Mucosa of descending colon (tissue), 3 donors: ENCODE results near the gene LRCH1. TPM values are rescaled to one million over a fixed set of nuclear protein-coding genes. Genes with fewer than 3 reads are reported as not detected.

Experiments used
- ATAC-seq: fragments of 200-7000 bp; cut with Tn5 transposase; one replicate; pipeline ENCODE4 v1.9.1; 2020; ENCODE audit warnings: mild to moderate bottlenecking, moderate library complexity
- DNase-seq, 3 donors: peaks; one replicate each; pipeline ENCODE4 v3.0.0-alpha.2; 2020
- H3K36me3 ChIP-seq: fragments of 200-600 bp; one replicate; pipeline ENCODE4 v1.8.0; 2021; ENCODE audit warnings: low read depth, mild to moderate bottlenecking
- H3K4me1 ChIP-seq: fragments of 200-600 bp; one replicate; pipeline ENCODE4 v1.8.0; 2021; ENCODE audit warnings: low read depth, mild to moderate bottlenecking
- H3K4me3 ChIP-seq: fragments of 200-600 bp; one replicate; pipeline ENCODE4 v1.8.0; 2021; ENCODE audit warnings: mild to moderate bottlenecking
- H3K9me3 ChIP-seq: fragments of 200-600 bp; one replicate; pipeline ENCODE4 v1.8.0; 2021; ENCODE audit warnings: mild to moderate bottlenecking
- intact Hi-C, 2 donors: fragments of 100-400 bp; cut with DNase I in 1 of 2; cut with micrococcal nuclease in 1 of 2; formaldehyde crosslinking; loops; one replicate each; pipeline versions ENCODE4 v1.11.0 to v1.11.1; 2022; cut with DNase I, micrococcal nuclease
- total RNA-seq, 3 donors: library from RNA; stranded (reverse); fragmentation: NEBNext Ultra II Directional in 2 of 3; extraction: Animal tissue kit (Norgen Biotek cat#: 25700) in 2 of 3; gene quantifications; one replicate each; pipeline versions ENCODE4 v1.2.1 to v1.2.4, GENCODE V29; 2021 to 2023
- TF ChIP-seq, protein P1 (sequence below): fragments of 200-600 bp; IDR thresholded peaks from one replicate; pipeline ENCODE4 v1.8.0; 2022; ENCODE audit warnings: antibody characterized with exemption, mild to moderate bottlenecking
- donor health status: DM: no; HTN: no; CAD: no; lungs with moderate emphysema.
- donor health status: DM: no; HTN: no; CAD: no.
- donor health status: DM: no; HTN: yes; CAD: no.

LRCH1 gene
- total RNA-seq, 3 donors from 2014 or later, result 13.4 to 44.1 (median 16.1) TPM

DNA sequence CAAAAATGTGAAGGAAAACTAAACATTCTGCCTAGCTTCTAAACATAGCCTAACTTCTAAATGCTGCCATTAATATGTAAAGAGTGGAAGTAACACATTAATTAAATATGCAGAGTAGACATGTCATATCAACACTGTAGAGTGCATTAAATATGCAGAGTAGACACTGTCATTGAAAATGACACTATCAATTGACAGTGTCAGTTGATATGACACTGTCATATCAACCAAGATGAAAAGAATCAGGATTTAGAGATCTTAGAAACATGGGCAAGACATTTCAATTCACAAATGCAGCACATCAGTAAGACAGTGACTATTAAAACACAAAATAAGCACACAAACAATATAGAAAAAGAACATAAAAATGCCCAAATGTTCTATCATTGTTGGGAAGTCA, 218.7 kb downstream of the LRCH1 start:
- DNase-seq (no peak), ATAC-seq (no peak)
- no peak overlapping the region for H3K4me3 ChIP-seq
- TF ChIP-seq, protein P1, sequence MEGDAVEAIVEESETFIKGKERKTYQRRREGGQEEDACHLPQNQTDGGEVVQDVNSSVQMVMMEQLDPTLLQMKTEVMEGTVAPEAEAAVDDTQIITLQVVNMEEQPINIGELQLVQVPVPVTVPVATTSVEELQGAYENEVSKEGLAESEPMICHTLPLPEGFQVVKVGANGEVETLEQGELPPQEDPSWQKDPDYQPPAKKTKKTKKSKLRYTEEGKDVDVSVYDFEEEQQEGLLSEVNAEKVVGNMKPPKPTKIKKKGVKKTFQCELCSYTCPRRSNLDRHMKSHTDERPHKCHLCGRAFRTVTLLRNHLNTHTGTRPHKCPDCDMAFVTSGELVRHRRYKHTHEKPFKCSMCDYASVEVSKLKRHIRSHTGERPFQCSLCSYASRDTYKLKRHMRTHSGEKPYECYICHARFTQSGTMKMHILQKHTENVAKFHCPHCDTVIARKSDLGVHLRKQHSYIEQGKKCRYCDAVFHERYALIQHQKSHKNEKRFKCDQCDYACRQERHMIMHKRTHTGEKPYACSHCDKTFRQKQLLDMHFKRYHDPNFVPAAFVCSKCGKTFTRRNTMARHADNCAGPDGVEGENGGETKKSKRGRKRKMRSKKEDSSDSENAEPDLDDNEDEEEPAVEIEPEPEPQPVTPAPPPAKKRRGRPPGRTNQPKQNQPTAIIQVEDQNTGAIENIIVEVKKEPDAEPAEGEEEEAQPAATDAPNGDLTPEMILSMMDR, result no peak
- no peaks in the 10 kb centered on the region for H3K4me1 ChIP-seq
- intact Hi-C loops, result no loop called here
- no peaks in the 10 kb centered on the region for H3K9me3 ChIP-seq
- no peaks in the 10 kb centered on the region for H3K36me3 ChIP-seq

DNA sequence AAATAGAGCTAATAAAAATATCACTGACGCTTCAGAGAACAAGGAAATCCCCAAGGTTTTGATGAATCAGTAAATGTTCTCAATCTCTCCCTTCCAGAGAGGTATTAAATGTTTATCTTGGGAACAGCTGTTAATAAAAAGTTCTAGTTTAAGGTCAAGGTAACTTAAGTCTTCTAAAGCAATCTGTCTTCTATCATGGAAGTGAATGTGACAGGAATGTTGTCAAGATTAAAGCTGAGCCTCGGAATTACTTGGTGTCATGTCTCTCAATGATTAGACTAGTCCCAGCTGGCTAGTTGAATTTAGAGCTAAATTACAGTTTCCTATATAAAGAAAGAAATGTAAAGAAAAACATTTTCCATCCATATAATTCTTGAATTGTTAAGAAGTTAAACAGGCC, 220.6 kb downstream of the LRCH1 start:
- no peak for DNase-seq
- H3K4me1 ChIP-seq, result no peaks in the 10 kb centered on the region
- H3K4me3 ChIP-seq, result no peak overlapping the region
- intact Hi-C loops, result no loop called here
- H3K9me3 ChIP-seq, result no peaks in the 10 kb centered on the region
- TF ChIP-seq, protein P1, result no peak
- no peak for ATAC-seq
- no peaks in the 10 kb centered on the region for H3K36me3 ChIP-seq

DNA sequence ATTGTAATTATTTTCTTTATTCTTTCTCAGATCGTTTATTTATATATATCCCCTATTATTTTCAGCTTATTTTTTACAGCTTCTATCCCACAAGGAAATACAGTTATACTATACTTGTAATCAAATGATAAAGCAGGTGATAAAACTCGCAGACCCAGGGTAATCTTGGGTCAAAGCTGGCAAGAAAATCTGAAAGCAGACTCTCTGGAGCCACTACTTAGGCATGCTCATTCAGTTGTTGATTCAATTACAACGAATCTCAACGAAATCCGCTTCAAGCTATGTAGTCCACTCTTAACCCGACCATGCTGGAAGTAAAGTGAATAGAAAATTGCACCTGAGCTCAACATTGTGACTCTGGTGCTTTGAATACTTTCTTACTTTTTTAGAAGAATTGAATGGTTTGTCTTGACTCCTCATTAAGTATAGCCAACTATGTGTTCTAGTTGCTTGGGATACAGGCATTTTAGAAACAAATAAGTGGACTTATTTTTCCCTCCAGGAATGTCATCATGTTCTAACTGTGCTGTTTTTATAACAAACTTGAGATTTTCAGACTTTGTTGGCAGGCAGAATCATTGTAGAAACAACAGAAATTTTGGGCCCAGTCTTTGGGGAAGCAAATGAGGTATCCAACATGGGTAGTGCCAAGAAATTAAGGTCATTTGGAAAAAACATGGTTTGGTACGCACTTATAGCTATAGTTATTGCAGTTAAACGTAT, 222.6 kb downstream of the LRCH1 start:
- TF ChIP-seq, protein P1, result no peak
- H3K36me3 ChIP-seq, result no peaks in the 10 kb centered on the region
- H3K4me3 ChIP-seq, result no peak overlapping the region
- no peaks in the 10 kb centered on the region for H3K9me3 ChIP-seq
- ATAC-seq, result no peak
- intact Hi-C loops, result no loop called here
- no peaks in the 10 kb centered on the region for H3K4me1 ChIP-seq
- DNase-seq, result no peak

DNA sequence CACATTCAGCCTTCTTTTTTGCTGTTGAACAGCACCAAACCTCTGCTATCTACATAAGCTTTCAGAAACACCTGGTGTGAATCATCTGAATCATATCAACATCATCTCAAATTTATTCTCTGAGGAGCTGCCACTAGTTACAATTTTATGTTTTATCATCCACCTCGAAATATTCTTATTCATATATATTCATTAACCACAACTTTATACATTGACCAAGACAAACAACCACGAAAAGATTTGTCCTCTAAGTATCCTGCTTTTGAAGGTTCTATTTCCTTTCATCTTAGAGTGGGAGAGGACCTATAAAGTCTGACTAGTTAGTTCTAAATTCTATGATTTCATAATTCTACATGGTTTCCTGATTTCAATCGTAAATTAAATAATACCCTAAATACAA, 225.1 kb downstream of the LRCH1 start:
- no peak for DNase-seq
- no peaks in the 10 kb centered on the region for H3K36me3 ChIP-seq
- no peaks in the 10 kb centered on the region for H3K4me1 ChIP-seq
- TF ChIP-seq, protein P1, result no peak
- intact Hi-C loops, result no loop called here
- H3K4me3 ChIP-seq, result no peak overlapping the region
- no peak for ATAC-seq
- H3K9me3 ChIP-seq, result no peaks in the 10 kb centered on the region

DNA sequence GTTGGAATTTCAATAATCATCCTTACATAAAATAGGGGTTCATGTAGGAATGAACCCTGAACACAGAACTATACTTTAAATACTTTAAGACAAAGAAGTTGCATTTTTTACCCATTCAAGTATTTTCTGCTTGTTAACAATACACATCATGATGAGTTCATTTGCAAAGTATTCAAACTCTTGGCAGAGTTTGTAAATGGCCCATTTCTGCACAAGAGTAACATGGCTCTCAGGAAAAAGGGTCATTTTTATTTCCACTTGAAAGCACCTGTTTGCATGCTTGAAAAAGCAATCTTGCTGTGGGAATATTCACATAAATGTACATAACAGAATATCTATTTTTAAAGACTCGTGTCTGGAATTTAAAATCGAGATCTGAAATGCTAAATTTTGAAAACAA, 225.9 kb downstream of the LRCH1 start:
- H3K4me3 ChIP-seq, result no peak overlapping the region
- ATAC-seq, result no peak
- H3K36me3 ChIP-seq, result no peaks in the 10 kb centered on the region
- TF ChIP-seq, protein P1, result no peak
- no peaks in the 10 kb centered on the region for H3K4me1 ChIP-seq
- DNase-seq, result no peak
- H3K9me3 ChIP-seq, result no peaks in the 10 kb centered on the region
- intact Hi-C loops, result no loop called here

DNA sequence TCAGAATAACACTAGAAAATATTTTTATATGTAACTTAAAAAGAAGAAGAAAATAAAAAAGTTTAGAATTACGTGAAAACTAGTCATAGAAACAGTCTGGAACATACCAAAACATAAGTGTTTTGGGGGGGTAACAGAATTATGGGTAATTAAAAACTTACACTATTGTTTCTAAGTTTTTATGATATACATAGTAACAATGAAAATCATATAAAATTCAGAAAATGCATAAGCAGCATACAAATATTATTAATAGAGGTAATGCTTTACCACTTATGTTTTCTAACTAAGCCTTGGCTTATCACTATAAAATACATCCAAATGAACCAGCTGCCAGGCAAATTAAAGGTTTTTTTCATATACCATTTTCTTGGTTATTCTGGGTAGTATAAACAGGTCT, 229.1 kb downstream of the LRCH1 start:
- DNase-seq (no peak), ATAC-seq (no peak)
- intact Hi-C loops, result no loop called here
- H3K4me3 ChIP-seq, result no peak overlapping the region
- H3K9me3 ChIP-seq, result no peaks in the 10 kb centered on the region
- no peaks in the 10 kb centered on the region for H3K4me1 ChIP-seq
- TF ChIP-seq, protein P1, result no peak
- no peaks in the 10 kb centered on the region for H3K36me3 ChIP-seq
